HepG2 (cell line): ENCODE results near the gene RBM15B. TPM values are rescaled to one million over a fixed set of nuclear protein-coding genes. Genes with fewer than 3 reads are reported as not detected.

ENCODE experiments used
- ATAC-seq: fragments of 200-7000 bp; cut with Tn5 transposase; 3 replicates; pipeline ENCODE4 v1.9.1; 2020; ENCODE audit warnings: mild to moderate bottlenecking, moderate library complexity
- BruUV-seq: library from RNA; stranded (reverse); fragments of 400-500 nt; replicated peaks from 2 replicates; lab custom pipeline; 2021; lab: Mats Ljungman, UMichigan
- CTCF ChIA-PET: fragments of 300-600 bp; formaldehyde crosslinking; extraction: SDS; loops from one replicate; lab custom pipeline; 2021; ENCODE audit warnings: low total read pairs, inconsistent platforms, low intra/inter-chr PET ratio; lab: Yijun Ruan, JAX
- POLR2A ChIA-PET: fragments of 350-600 bp; sonication (Branson Sonifier 250); formaldehyde crosslinking; loops from one replicate; lab custom pipeline; 2020; ENCODE audit warnings: antibody characterized with exemption, inconsistent platforms; lab: Yijun Ruan, JAX
- DNase-seq: peaks from one replicate; pipeline ENCODE4 v3.0.0-alpha.2; 2015; ENCODE audit warnings: low spot score
- FAIRE-seq: peaks from 3 replicates; lab custom pipeline; 2011; peaks lifted over from hg19 to GRCh38; lab: Jason Lieb, UNC
- H2AFZ ChIP-seq: one replicate; pipeline ENCODE4 v1.6.1; 2011; ENCODE audit warnings: low read length, inconsistent platforms
- H3K27ac ChIP-seq: fragments of 300-600 bp; 3 replicates; pipeline ENCODE4 v1.8.0; 2011; ENCODE audit warnings: mixed run types, mild to moderate bottlenecking, mixed read lengths, low read length, inconsistent platforms; ENCODE audit not compliant: insufficient read depth; ENCODE audit errors: extremely low read length
- H3K27me3 ChIP-seq, 2 experiments: fragments of 200-600 bp in 1 of 2; 2 replicates in 1 of 2; 3 replicates in 1 of 2; pipeline versions ENCODE4 v1.6.0 to v1.8.0; 2011; ENCODE audit warnings: low read length in 2 of 2, mild to moderate bottlenecking in 2 of 2, moderate library complexity in 2 of 2, inconsistent platforms in 1 of 2; ENCODE audit not compliant: insufficient read depth in 2 of 2, control insufficient read depth in 1 of 2
- H3K36me3 ChIP-seq, 2 experiments: fragments of 200-600 bp in 1 of 2; replicated peaks in 1 of 2; 2 replicates in 1 of 2; 3 replicates in 1 of 2; pipeline versions ENCODE4 v1.5.1 to v1.8.0; 2011; ENCODE audit warnings: low read length in 2 of 2, inconsistent platforms in 1 of 2; ENCODE audit not compliant: insufficient read depth in 2 of 2, control insufficient read depth in 1 of 2
- H3K4me1 ChIP-seq: 2 replicates; pipeline ENCODE4 v1.5.1; 2012; ENCODE audit warnings: low read length, inconsistent platforms; ENCODE audit not compliant: insufficient read depth
- H3K4me2 ChIP-seq: 2 replicates; pipeline ENCODE4 v1.6.0; 2011; ENCODE audit warnings: low read depth, low read length, inconsistent platforms
- H3K4me3 ChIP-seq, 3 experiments: fragments of 200-600 bp in 1 of 3; sonication (generic), shearing (Covaris generic) in 1 of 3; replicated peaks in 1 of 3; 2 replicates each; pipeline ENCODE4 v1.5.1; 2011 to 2016; ENCODE audit warnings: low read length in 3 of 3, inconsistent platforms in 2 of 3, low read depth in 2 of 3, mild to moderate bottlenecking in 2 of 3, control low read depth in 1 of 3, mixed read lengths in 1 of 3; ENCODE audit not compliant: insufficient read depth in 1 of 3
- H3K79me2 ChIP-seq: one replicate; pipeline ENCODE4 v1.6.1; 2011; ENCODE audit warnings: low read length, inconsistent platforms; ENCODE audit not compliant: insufficient read depth
- H3K9ac ChIP-seq: 2 replicates; pipeline ENCODE4 v1.6.0; 2011; ENCODE audit warnings: mild to moderate bottlenecking, low read depth, low read length, inconsistent platforms; ENCODE audit not compliant: insufficient read depth
- H3K9me3 ChIP-seq: 2 replicates; pipeline ENCODE4 v1.5.1; 2012; ENCODE audit warnings: mild to moderate bottlenecking, low read length
- H4K20me1 ChIP-seq: 2 replicates; pipeline ENCODE4 v1.6.0; 2011; ENCODE audit warnings: inconsistent platforms, mild to moderate bottlenecking, low read length, moderate library complexity; ENCODE audit not compliant: insufficient read depth
- MYC ChIP-seq: sonication (generic); formaldehyde crosslinking; IDR thresholded peaks from 2 replicates; pipeline ENCODE4 v1.9.0; 2021; ENCODE audit warnings: missing genetic modification reagents, borderline replicate concordance
- ZNF101 ChIP-seq: sonication (generic); formaldehyde crosslinking; IDR thresholded peaks from 2 replicates; pipeline ENCODE4 v1.4.0; 2020; ENCODE audit warnings: mild to moderate bottlenecking, low read depth, missing genetic modification reagents, borderline replicate concordance
- ZNF282 ChIP-seq: fragments of 450-650 bp; IDR thresholded peaks from 2 replicates; pipeline ENCODE4 v1.6.1; 2018; ENCODE audit not compliant: partially characterized antibody
- WGBS: methylation state at CpG from one replicate; pipeline ENCODE4 v1.1.6; 2017; ENCODE audit warnings: low lambda C conversion rate; 5-methylcytosine and 5-hydroxymethylcytosine counted together
- in situ Hi-C: cut with HindIII; loops from 2 replicates; pipeline ENCODE4 v1.10.0; 2017; ENCODE audit warnings: low pct_unique_long_range_greater_than_20kb; ENCODE audit not compliant: extremely low pct_ligation_motif_present
- intact Hi-C: fragments of 100-400 bp; cut with micrococcal nuclease; formaldehyde crosslinking; loops from one replicate; pipeline ENCODE4 v1.10.0; 2022; ENCODE audit not compliant: unreplicated experiment
- polyA plus RNA-seq, 8 experiments: library from polyadenylated mRNA; depleted of rRNA in 3 of 8; stranded (reverse) in 7 of 8; unstranded in 1 of 8; fragments of >200 nt; fragmentation: Illumina TruSeq in 4 of 8; extraction: Trizol in 4 of 8; gene quantifications; 2 replicates each; pipeline versions ENCODE4 v1.2.1 to v1.2.3, GENCODE V29; 2011 to 2016; ENCODE audit warnings: low read depth in 4 of 8, missing spikeins in 1 of 8, mixed read lengths in 1 of 8; ENCODE audit not compliant: insufficient read depth in 1 of 8
- total RNA-seq, 5 experiments: library from RNA; depleted of rRNA; stranded (reverse); fragments of >200 nt; fragmentation: Illumina TruSeq; extraction: Trizol; gene quantifications; 2 replicates each; pipeline ENCODE4 v1.2.3, GENCODE V29; 2016; ENCODE audit warnings: low read depth in 1 of 5
- TF ChIP-seq, protein P1 (sequence below): sonication (generic); formaldehyde crosslinking; IDR thresholded peaks from 2 replicates; pipeline ENCODE4 v1.8.0; 2022; ENCODE audit warnings: mild to moderate bottlenecking, missing genetic modification reagents; ENCODE audit not compliant: insufficient replicate concordance
- TF ChIP-seq, protein P2 (sequence below), 2 experiments: sonication (generic) in 1 of 2; formaldehyde crosslinking in 1 of 2; IDR thresholded peaks; 2 replicates each; pipeline versions ENCODE4 v1.6.1 to v1.9.0; 2014 to 2022; ENCODE audit warnings: antibody characterized with exemption in 1 of 2, borderline replicate concordance in 1 of 2, inconsistent platforms in 1 of 2, low read depth in 1 of 2, missing genetic modification reagents in 1 of 2

Gene RBM15B
- total and polyA plus RNA-seq, 2 of the 13 experiments (the other 11 are each of a cell fraction or from before 2014, with no cell fraction given) = 8.2 to 19.3 TPM

DNA sequence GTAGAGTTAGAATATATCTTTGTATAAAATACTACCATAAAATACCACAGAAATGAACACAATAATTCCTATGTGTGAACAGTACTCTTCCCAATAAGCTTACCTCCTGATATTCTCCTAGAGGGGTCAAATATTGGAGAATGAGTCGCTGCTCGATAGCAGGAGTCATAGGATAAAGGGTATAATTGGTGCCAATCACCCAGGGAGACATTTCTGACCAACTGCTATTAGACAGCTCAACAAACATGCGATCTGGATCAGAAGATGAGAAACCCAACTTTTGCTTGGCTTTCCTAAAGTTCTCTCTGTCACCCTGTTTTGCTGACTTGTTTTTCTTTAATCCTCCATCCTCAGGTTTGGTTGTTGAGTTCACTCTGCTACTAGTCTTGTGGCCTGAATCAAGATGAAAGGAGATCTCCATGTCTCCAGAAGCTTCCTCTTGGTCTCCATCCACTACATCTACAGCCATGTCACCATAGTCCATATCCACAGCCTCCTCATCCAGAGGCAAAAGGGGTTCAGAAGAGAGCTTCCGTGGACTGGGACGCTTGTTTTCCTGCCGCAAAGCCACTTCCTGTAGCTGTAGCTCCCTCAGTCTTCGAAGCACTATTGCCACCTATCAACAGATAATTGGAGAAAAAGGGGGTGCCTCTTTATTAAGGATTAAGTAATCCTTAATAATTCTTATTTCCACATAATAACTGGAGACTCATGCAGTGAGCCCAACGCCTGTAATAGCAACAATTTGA lies 50.4 kb downstream of the RBM15B start:
- Histone ChIP-seq H3K9me3 (no peaks in the 10 kb centered on the region), H3K4me3 (no peak overlapping the region), H3K79me2 (peaks cover 7% of the 10 kb centered on the region), H3K4me2 (no peak overlapping the region), H4K20me1 (no peaks in the 10 kb centered on the region), H3K27ac (no peak overlapping the region), H3K4me1 (no peaks in the 10 kb centered on the region), H3K36me3 (peaks cover 9 to 46% of the 10 kb centered on the region in 2 experiments; a peak in 4 of 5 replicates), H2AFZ (no peak overlapping the region), H3K27me3 (no peaks in the 10 kb centered on the region), H3K9ac (no peak overlapping the region)
- FAIRE-seq (no peak), ATAC-seq (no peak), DNase-seq (no peak)
- WGBS = 97% methylated on average over 8 of the region's 8 CpGs
- CTCF ChIA-PET = no interaction called here
- POLR2A ChIA-PET = interaction anchor here (0.6 kb wide), 1 partner anchor 59 kb away, joined by 3 read pairs; no protein-coding TSS in a partner anchor
- intact Hi-C loops = no loop called here
- TSS peak; percentile 46 for BruUV-seq
- in situ Hi-C loops = no loop called here
- TF ChIP-seq ZNF282 = no peak
- TF ChIP-seq, protein P1, sequence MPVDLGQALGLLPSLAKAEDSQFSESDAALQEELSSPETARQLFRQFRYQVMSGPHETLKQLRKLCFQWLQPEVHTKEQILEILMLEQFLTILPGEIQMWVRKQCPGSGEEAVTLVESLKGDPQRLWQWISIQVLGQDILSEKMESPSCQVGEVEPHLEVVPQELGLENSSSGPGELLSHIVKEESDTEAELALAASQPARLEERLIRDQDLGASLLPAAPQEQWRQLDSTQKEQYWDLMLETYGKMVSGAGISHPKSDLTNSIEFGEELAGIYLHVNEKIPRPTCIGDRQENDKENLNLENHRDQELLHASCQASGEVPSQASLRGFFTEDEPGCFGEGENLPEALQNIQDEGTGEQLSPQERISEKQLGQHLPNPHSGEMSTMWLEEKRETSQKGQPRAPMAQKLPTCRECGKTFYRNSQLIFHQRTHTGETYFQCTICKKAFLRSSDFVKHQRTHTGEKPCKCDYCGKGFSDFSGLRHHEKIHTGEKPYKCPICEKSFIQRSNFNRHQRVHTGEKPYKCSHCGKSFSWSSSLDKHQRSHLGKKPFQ (CRISPR knock-in tag) = no peak
- TF ChIP-seq, protein P2, sequence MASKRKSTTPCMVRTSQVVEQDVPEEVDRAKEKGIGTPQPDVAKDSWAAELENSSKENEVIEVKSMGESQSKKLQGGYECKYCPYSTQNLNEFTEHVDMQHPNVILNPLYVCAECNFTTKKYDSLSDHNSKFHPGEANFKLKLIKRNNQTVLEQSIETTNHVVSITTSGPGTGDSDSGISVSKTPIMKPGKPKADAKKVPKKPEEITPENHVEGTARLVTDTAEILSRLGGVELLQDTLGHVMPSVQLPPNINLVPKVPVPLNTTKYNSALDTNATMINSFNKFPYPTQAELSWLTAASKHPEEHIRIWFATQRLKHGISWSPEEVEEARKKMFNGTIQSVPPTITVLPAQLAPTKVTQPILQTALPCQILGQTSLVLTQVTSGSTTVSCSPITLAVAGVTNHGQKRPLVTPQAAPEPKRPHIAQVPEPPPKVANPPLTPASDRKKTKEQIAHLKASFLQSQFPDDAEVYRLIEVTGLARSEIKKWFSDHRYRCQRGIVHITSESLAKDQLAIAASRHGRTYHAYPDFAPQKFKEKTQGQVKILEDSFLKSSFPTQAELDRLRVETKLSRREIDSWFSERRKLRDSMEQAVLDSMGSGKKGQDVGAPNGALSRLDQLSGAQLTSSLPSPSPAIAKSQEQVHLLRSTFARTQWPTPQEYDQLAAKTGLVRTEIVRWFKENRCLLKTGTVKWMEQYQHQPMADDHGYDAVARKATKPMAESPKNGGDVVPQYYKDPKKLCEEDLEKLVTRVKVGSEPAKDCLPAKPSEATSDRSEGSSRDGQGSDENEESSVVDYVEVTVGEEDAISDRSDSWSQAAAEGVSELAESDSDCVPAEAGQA (IDR thresholded peaks at IDR 0.05; ENCODE audit: low read depth) = no peak
- TF ChIP-seq, protein P2 (CRISPR knock-in tag; IDR thresholded peaks at IDR 0.05; ENCODE audit: borderline replicate concordance) = no peak
- TF ChIP-seq MYC = no peak
- TF ChIP-seq ZNF101 (CRISPR knock-in tag) = no peak
